Natural killer cell (primary cell): ENCODE measurements around the gene ADCY2. TPM values are rescaled to one million over a fixed set of nuclear protein-coding genes. Genes with fewer than 3 reads are reported as not detected.

Source experiments
- ATAC-seq, 3 donors: fragments of 150-1000 bp in 2 of 3; fragments of 200-7000 bp in 1 of 3; cut with Tn5 transposase; 1 replicate in 1 of 3; 2 replicates in 2 of 3; pipeline ENCODE4 v1.10.0; 2021; ENCODE audit warnings: mild to moderate bottlenecking in 2 of 3, moderate library complexity in 2 of 3
- DNase-seq, 2 donors: peaks; one replicate each; pipeline versions ENCODE4 v3.0.0 to v3.0.0-alpha.2; 2013 to 2021; ENCODE audit warnings: mixed read lengths in 1 of 2
- H3K27ac ChIP-seq: one replicate; pipeline ENCODE4 v1.5.1; 2013; ENCODE audit warnings: mild to moderate bottlenecking, low read length
- H3K27me3 ChIP-seq: one replicate; pipeline ENCODE4 v1.6.1; 2013; ENCODE audit warnings: low read length; ENCODE audit not compliant: control insufficient read depth, insufficient read depth
- H3K36me3 ChIP-seq: one replicate; pipeline ENCODE4 v1.6.1; 2013; ENCODE audit warnings: low read length; ENCODE audit not compliant: control insufficient read depth, insufficient read depth
- H3K4me1 ChIP-seq: one replicate; pipeline ENCODE4 v1.6.1; 2013; ENCODE audit warnings: low read length; ENCODE audit not compliant: control insufficient read depth, insufficient read depth
- H3K4me3 ChIP-seq: one replicate; pipeline ENCODE4 v1.5.1; 2013; ENCODE audit warnings: low read length
- H3K9me3 ChIP-seq: one replicate; pipeline ENCODE4 v1.6.1; 2013; ENCODE audit warnings: low read length; ENCODE audit not compliant: control insufficient read depth, insufficient read depth
- H3K27ac Mint-ChIP-seq, 2 donors: one replicate each; pipeline ENCODE4 v1.8.0; 2022; ENCODE audit warnings: mild to moderate bottlenecking in 2 of 2, mixed read lengths in 2 of 2, moderate library complexity in 1 of 2
- H3K27me3 Mint-ChIP-seq, 2 donors: one replicate each; pipeline ENCODE4 v1.8.0; 2022; ENCODE audit warnings: low read depth in 2 of 2, mixed read lengths in 2 of 2
- H3K36me3 Mint-ChIP-seq: one replicate; pipeline ENCODE4 v1.8.0; 2022; ENCODE audit warnings: mixed read lengths
- H3K4me1 Mint-ChIP-seq, 2 donors: one replicate each; pipeline ENCODE4 v1.8.0; 2022; ENCODE audit warnings: mixed read lengths in 2 of 2
- H3K4me3 Mint-ChIP-seq: one replicate; pipeline ENCODE4 v1.8.0; 2022; ENCODE audit warnings: mild to moderate bottlenecking, moderate library complexity, mixed read lengths
- H3K9me3 Mint-ChIP-seq, 2 donors: one replicate each; pipeline ENCODE4 v1.8.0; 2022; ENCODE audit warnings: mixed read lengths in 2 of 2
- WGBS: methylation state at CpG from one replicate; pipeline ENCODE4 v1.1.7; 2013; ENCODE audit warnings: missing lambda C conversion rate; ENCODE audit not compliant: insufficient coverage; 5-methylcytosine and 5-hydroxymethylcytosine counted together
- intact Hi-C: fragments of 100-400 bp; cut with micrococcal nuclease; formaldehyde crosslinking; loops from one replicate; pipeline ENCODE4 v1.14.2; 2022
- total RNA-seq, 4 donors: library from RNA; stranded (reverse); fragments of 120-200 nt in 1 of 4; gene quantifications; one replicate each; pipeline versions ENCODE4 v1.2.3 to v1.2.4, GENCODE V29; 2013 to 2022
- TF ChIP-seq, protein P1 (sequence below): fragments of 200-600 bp; IDR thresholded peaks from one replicate; pipeline ENCODE4 v1.8.0; 2022; ENCODE audit warnings: antibody characterized with exemption

Gene ADCY2
- total RNA-seq, 3 donors from 2014 or later (not counting 1 experiment from before 2014, with no cell fraction given) = not detected

GRCh38 chr5:7456206-7456605 is 60.3 kb downstream of the ADCY2 start:
- DNase-seq (no peak), ATAC-seq (no peak)
- intact Hi-C loops = no loop called here
- Histone ChIP-seq H3K36me3 (no peaks in the 10 kb centered on the region), H3K27ac (no peak overlapping the region), H3K4me1 (no peaks in the 10 kb centered on the region), H3K4me3 (no peak overlapping the region), H3K27me3 (no peaks in the 10 kb centered on the region), H3K9me3 (no peaks in the 10 kb centered on the region)
- TF ChIP-seq, protein P1, sequence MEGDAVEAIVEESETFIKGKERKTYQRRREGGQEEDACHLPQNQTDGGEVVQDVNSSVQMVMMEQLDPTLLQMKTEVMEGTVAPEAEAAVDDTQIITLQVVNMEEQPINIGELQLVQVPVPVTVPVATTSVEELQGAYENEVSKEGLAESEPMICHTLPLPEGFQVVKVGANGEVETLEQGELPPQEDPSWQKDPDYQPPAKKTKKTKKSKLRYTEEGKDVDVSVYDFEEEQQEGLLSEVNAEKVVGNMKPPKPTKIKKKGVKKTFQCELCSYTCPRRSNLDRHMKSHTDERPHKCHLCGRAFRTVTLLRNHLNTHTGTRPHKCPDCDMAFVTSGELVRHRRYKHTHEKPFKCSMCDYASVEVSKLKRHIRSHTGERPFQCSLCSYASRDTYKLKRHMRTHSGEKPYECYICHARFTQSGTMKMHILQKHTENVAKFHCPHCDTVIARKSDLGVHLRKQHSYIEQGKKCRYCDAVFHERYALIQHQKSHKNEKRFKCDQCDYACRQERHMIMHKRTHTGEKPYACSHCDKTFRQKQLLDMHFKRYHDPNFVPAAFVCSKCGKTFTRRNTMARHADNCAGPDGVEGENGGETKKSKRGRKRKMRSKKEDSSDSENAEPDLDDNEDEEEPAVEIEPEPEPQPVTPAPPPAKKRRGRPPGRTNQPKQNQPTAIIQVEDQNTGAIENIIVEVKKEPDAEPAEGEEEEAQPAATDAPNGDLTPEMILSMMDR = no peak
- H3K27me3 Mint-ChIP-seq = no peaks in the 10 kb centered on the region
- 80% methylated on average over 1 of the region's 2 CpGs for WGBS
- no peaks in the 10 kb centered on the region for H3K36me3 Mint-ChIP-seq
- no peak overlapping the region for H3K4me3 Mint-ChIP-seq
- H3K4me1 Mint-ChIP-seq = no peaks in the 10 kb centered on the region
- H3K27ac Mint-ChIP-seq = no peak overlapping the region
- peaks cover 0 to 2% of the 10 kb centered on the region in 2 donors for H3K9me3 Mint-ChIP-seq

DNA sequence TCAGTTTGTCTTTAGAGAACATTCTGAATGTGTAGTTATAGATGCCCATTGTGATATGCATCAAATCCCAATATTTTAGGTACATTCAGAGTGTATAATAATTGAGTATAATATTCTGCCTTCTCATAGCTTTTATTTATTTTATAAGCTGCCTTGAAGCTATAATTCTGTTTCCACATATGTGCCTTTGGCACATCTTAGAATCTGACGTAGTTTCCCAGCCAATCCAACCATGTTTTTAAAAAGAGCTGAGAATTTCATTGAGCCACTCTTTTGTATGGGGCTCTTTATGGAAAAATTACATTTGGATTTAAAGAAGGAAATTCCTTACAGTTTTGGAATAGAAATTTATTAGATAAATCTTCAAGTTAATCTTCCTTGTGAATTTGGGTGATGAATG is 65.4 kb downstream of the ADCY2 start:
- Mint-ChIP-seq H3K27me3 (no peaks in the 10 kb centered on the region), H3K36me3 (no peaks in the 10 kb centered on the region), H3K27ac (no peak overlapping the region), H3K9me3 (no peaks in the 10 kb centered on the region), H3K4me1 (no peaks in the 10 kb centered on the region), H3K4me3 (no peak overlapping the region)
- WGBS = no CpG with 5 or more reads among the region's 1 CpG
- intact Hi-C loops = no loop called here
- H3K4me1 ChIP-seq = no peaks in the 10 kb centered on the region
- no peak overlapping the region for H3K27ac ChIP-seq
- H3K36me3 ChIP-seq = no peaks in the 10 kb centered on the region
- ATAC-seq (no peak), DNase-seq (no peak)
- TF ChIP-seq, protein P1 = no peak
- H3K4me3 ChIP-seq = no peak overlapping the region
- no peaks in the 10 kb centered on the region for H3K9me3 ChIP-seq
- H3K27me3 ChIP-seq = no peaks in the 10 kb centered on the region

- H3K4me3 ChIP-seq = no peak overlapping the region
- TF ChIP-seq, protein P1 = no peak
- Mint-ChIP-seq H3K36me3 (no peaks in the 10 kb centered on the region), H3K4me3 (no peak overlapping the region), H3K27ac (no peak overlapping the region), H3K4me1 (no peaks in the 10 kb centered on the region), H3K27me3 (no peaks in the 10 kb centered on the region), H3K9me3 (no peaks in the 10 kb centered on the region)
- H3K4me1 ChIP-seq = no peaks in the 10 kb centered on the region
- H3K36me3 ChIP-seq = no peaks in the 10 kb centered on the region
- H3K27ac ChIP-seq = no peak overlapping the region
- intact Hi-C loops = no loop called here
- H3K27me3 ChIP-seq = no peaks in the 10 kb centered on the region
- WGBS = 89% methylated on average over 1 of the region's 1 CpG
- DNase-seq = no peak
- ATAC-seq = no peak
- H3K9me3 ChIP-seq = no peaks in the 10 kb centered on the region
Measured at GRCh38 chr5:7462758-7463157, 66.8 kb downstream of the ADCY2 start.

DNA sequence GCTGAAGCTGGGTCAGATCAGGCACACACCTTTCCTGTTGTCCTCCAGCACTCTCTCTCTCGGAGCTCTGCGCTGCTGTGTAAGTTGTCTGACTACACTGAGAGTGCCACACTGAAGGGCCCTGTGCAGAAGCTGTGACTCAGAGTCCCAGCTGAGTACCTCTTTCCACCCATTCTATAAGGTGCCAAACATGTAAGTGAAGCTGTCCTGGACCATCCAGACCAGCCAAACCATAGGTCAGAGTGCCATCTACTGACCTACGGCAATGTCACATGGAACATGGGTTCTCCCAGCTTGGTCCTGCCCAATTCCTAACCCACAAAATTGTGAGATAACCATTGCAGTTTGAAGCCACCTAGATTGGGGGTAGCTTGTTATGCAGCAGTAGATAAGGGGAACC is 68.2 kb downstream of the ADCY2 start:
- no peak for ATAC-seq
- TF ChIP-seq, protein P1 = no peak
- H3K27me3 ChIP-seq = no peaks in the 10 kb centered on the region
- Mint-ChIP-seq H3K36me3 (no peaks in the 10 kb centered on the region), H3K27ac (no peak overlapping the region), H3K9me3 (no peaks in the 10 kb centered on the region), H3K4me3 (no peak overlapping the region), H3K27me3 (no peaks in the 10 kb centered on the region), H3K4me1 (no peaks in the 10 kb centered on the region)
- DNase-seq = no peak
- H3K36me3 ChIP-seq = no peaks in the 10 kb centered on the region
- 84% methylated on average over 3 of the region's 3 CpGs for WGBS
- H3K4me1 ChIP-seq = no peaks in the 10 kb centered on the region
- intact Hi-C loops = no loop called here
- no peak overlapping the region for H3K27ac ChIP-seq
- no peaks in the 10 kb centered on the region for H3K9me3 ChIP-seq
- H3K4me3 ChIP-seq = no peak overlapping the region
